ENCODE data around the gene ZNF784.

DNA sequence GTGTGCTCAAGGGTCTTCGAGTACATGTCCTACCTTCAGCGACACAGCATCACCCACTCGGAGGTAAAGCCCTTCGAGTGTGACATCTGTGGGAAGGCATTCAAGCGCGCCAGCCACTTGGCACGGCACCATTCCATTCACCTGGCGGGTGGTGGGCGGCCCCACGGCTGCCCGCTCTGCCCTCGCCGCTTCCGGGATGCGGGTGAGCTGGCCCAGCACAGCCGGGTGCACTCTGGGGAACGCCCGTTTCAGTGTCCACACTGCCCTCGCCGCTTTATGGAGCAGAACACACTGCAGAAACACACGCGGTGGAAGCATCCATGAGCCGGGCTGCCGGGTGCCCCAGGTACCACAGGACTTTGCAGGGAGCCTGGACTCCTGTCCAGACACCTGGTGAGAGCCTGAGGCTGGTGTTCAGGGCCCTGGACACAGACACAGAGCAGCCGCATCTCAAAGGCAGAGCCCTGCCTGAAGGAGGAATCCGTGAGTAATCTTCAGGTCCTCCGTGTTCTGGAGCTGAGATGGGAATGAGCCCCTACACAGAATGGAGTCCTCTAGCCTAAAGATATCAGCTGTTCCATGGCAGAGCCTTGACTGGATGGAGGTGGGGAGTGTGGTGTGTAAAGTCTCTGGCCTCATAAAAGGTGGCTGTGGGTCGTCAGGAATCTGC, 20.6 kb upstream of the ZNF784 start:
- TF ChIP-seq ZNF384 (IDR thresholded peaks at IDR 0.05) (no peak), SP1 (IDR thresholded peaks at IDR 0.05) (no peak), FOXK2 (IDR thresholded peaks at IDR 0.05) (no peak)

All from HEK293T (cell line).